ENCODE measurements around the gene EFNA1. TPM values are rescaled to one million over a fixed set of nuclear protein-coding genes. Genes with fewer than 3 reads are reported as not detected.

The EFNA1 gene
- total RNA-seq, 1 experiment from 2014 or later = 0.89 TPM

- Histone ChIP-seq H3K4me1 (replicated peaks) (peaks cover 45% of the 10 kb centered on the region), H3K36me3 (no peaks in the 10 kb centered on the region), H3K9me3 (replicated peaks) (no peaks in the 10 kb centered on the region), H3K4me3 (peak overlapping the region; percentile 46), H3K27ac (no peak overlapping the region), H3K27me3 (replicated peaks) (peaks cover 34% of the 10 kb centered on the region)
- no peak for DNase-seq (ENCODE audit: low read depth in 1 of 2, low spot score in 2 of 2)
Observed at GRCh38 chr1:155085504-155086127, 42.1 kb upstream of the EFNA1 start.

GRCh38 chr1:155086128-155086741 is 41.4 kb upstream of the EFNA1 start:
- Histone ChIP-seq H3K9me3 (replicated peaks) (no peaks in the 10 kb centered on the region), H3K27ac (no peak overlapping the region), H3K4me1 (replicated peaks) (peaks cover 40% of the 10 kb centered on the region), H3K36me3 (no peaks in the 10 kb centered on the region), H3K4me3 (no peak overlapping the region), H3K27me3 (replicated peaks) (peaks cover 28% of the 10 kb centered on the region)
- peak; percentile 57 to 73 for DNase-seq (ENCODE audit: low read depth in 1 of 2, low spot score in 2 of 2)

GRCh38 chr1:155086856-155087535 is 40.7 kb upstream of the EFNA1 start:
- Histone ChIP-seq H3K4me1 (replicated peaks) (peaks cover 38% of the 10 kb centered on the region), H3K27me3 (replicated peaks) (peaks cover 21% of the 10 kb centered on the region), H3K9me3 (replicated peaks) (no peaks in the 10 kb centered on the region), H3K27ac (no peak overlapping the region), H3K36me3 (no peaks in the 10 kb centered on the region), H3K4me3 (no peak overlapping the region)
- no peak for DNase-seq (ENCODE audit: low read depth in 1 of 2, low spot score in 2 of 2)

- peaks cover 9% of the 10 kb centered on the region for H3K27me3 ChIP-seq (replicated peaks)
- no peaks in the 10 kb centered on the region for H3K9me3 ChIP-seq (replicated peaks)
- no peak overlapping the region for H3K27ac ChIP-seq
- DNase-seq (ENCODE audit: low read depth in 1 of 2, low spot score in 2 of 2) = peak; percentile 63 to 81
- H3K4me1 ChIP-seq (replicated peaks) = peaks cover 27% of the 10 kb centered on the region
- no peak overlapping the region for H3K4me3 ChIP-seq
- no peaks in the 10 kb centered on the region for H3K36me3 ChIP-seq
Observed at GRCh38 chr1:155091071-155092051, 36.3 kb upstream of the EFNA1 start.

GRCh38 chr1:155092131-155092530 is 35.5 kb upstream of the EFNA1 start:
- Histone ChIP-seq H3K27ac (no peak overlapping the region), H3K4me3 (no peak overlapping the region), H3K9me3 (replicated peaks) (no peaks in the 10 kb centered on the region), H3K27me3 (replicated peaks) (peaks cover 9% of the 10 kb centered on the region), H3K4me1 (replicated peaks) (peaks cover 19% of the 10 kb centered on the region), H3K36me3 (no peaks in the 10 kb centered on the region)
- DNase-seq (ENCODE audit: low read depth in 1 of 2, low spot score in 2 of 2) = no peak

GRCh38 chr1:155092641-155093040 is 35.0 kb upstream of the EFNA1 start:
- H3K4me1 ChIP-seq (replicated peaks) = peaks cover 14% of the 10 kb centered on the region
- H3K27ac ChIP-seq = no peak overlapping the region
- peaks cover 9% of the 10 kb centered on the region for H3K27me3 ChIP-seq (replicated peaks)
- no peaks in the 10 kb centered on the region for H3K36me3 ChIP-seq
- H3K4me3 ChIP-seq = no peak overlapping the region
- no peak for DNase-seq (ENCODE audit: low read depth in 1 of 2, low spot score in 2 of 2)
- no peaks in the 10 kb centered on the region for H3K9me3 ChIP-seq (replicated peaks)

- H3K36me3 ChIP-seq = no peaks in the 10 kb centered on the region
- no peak for DNase-seq (ENCODE audit: low read depth in 1 of 2, low spot score in 2 of 2)
- no peak overlapping the region for H3K27ac ChIP-seq
- H3K4me1 ChIP-seq (replicated peaks) = peaks cover 14% of the 10 kb centered on the region
- H3K27me3 ChIP-seq (replicated peaks) = peaks cover 9% of the 10 kb centered on the region
- H3K9me3 ChIP-seq (replicated peaks) = no peaks in the 10 kb centered on the region
- no peak overlapping the region for H3K4me3 ChIP-seq
Observed at GRCh38 chr1:155093911-155094621, 33.6 kb upstream of the EFNA1 start.

- no peak overlapping the region for H3K4me3 ChIP-seq
- no peaks in the 10 kb centered on the region for H3K9me3 ChIP-seq (replicated peaks)
- H3K27me3 ChIP-seq (replicated peaks) = peaks cover 9% of the 10 kb centered on the region
- no peaks in the 10 kb centered on the region for H3K36me3 ChIP-seq
- peaks cover 14% of the 10 kb centered on the region for H3K4me1 ChIP-seq (replicated peaks)
- no peak overlapping the region for H3K27ac ChIP-seq
- no peak for DNase-seq (ENCODE audit: low read depth in 1 of 2, low spot score in 2 of 2)
Observed at GRCh38 chr1:155094622-155094948, 33.1 kb upstream of the EFNA1 start.

GRCh38 chr1:155099331-155099730 is 28.3 kb upstream of the EFNA1 start:
- no peak overlapping the region for H3K27ac ChIP-seq
- no peak for DNase-seq (ENCODE audit: low read depth in 1 of 2, low spot score in 2 of 2)

GRCh38 chr1:155103325-155103724 is 24.4 kb upstream of the EFNA1 start:
- Histone ChIP-seq H3K4me3 (no peak overlapping the region), H3K9me3 (replicated peaks) (no peaks in the 10 kb centered on the region), H3K27me3 (replicated peaks) (no peaks in the 10 kb centered on the region), H3K36me3 (no peaks in the 10 kb centered on the region), H3K4me1 (replicated peaks) (no peaks in the 10 kb centered on the region), H3K27ac (no peak overlapping the region)
- no peak for DNase-seq (ENCODE audit: low read depth in 1 of 2, low spot score in 2 of 2)

More at GRCh38 chr1:155099331-155099730, 28.3 kb upstream of the EFNA1 start:
- no peaks in the 10 kb centered on the region for H3K4me1 ChIP-seq (replicated peaks)
- H3K27me3 ChIP-seq (replicated peaks) = peaks cover 9% of the 10 kb centered on the region
- no peaks in the 10 kb centered on the region for H3K9me3 ChIP-seq (replicated peaks)
- H3K36me3 ChIP-seq = no peaks in the 10 kb centered on the region
- H3K4me3 ChIP-seq = no peak overlapping the region

GRCh38 chr1:155104605-155105534 is 22.8 kb upstream of the EFNA1 start:
- no peak for DNase-seq (ENCODE audit: low read depth in 1 of 2, low spot score in 2 of 2)
- no peak overlapping the region for H3K27ac ChIP-seq

GRCh38 chr1:155105604-155106011 is 22.1 kb upstream of the EFNA1 start:
- Histone ChIP-seq H3K9me3 (replicated peaks) (no peaks in the 10 kb centered on the region), H3K36me3 (no peaks in the 10 kb centered on the region), H3K4me3 (no peak overlapping the region), H3K27me3 (replicated peaks) (no peaks in the 10 kb centered on the region), H3K4me1 (replicated peaks) (peaks cover 3% of the 10 kb centered on the region; the same call in 1 of the 2 replicates), H3K27ac (no peak overlapping the region)
- no peak for DNase-seq (ENCODE audit: low read depth in 1 of 2, low spot score in 2 of 2)

More at GRCh38 chr1:155104605-155105534, 22.8 kb upstream of the EFNA1 start:
- H3K4me1 ChIP-seq (replicated peaks) = no peaks in the 10 kb centered on the region
- H3K9me3 ChIP-seq (replicated peaks) = no peaks in the 10 kb centered on the region
- H3K36me3 ChIP-seq = no peaks in the 10 kb centered on the region
- H3K4me3 ChIP-seq = no peak overlapping the region
- H3K27me3 ChIP-seq (replicated peaks) = no peaks in the 10 kb centered on the region

Data from SJSA1 (cell line).